A673 (cell line): ENCODE results near the gene TEFM.

Experiments used
- EZH2 ChIP-seq: fragments of 200-600 bp; sonication (generic); IDR thresholded peaks from 2 replicates; pipeline ENCODE4 v1.6.1; 2017; ENCODE audit warnings: borderline replicate concordance, low read depth, mild to moderate bottlenecking, mixed read lengths, antibody characterized with exemption, low read length; ENCODE audit not compliant: poor library complexity, severe bottlenecking
- TF ChIP-seq, protein P1 (sequence below): fragments of 300-800, 200-600 bp; sonication (generic); conservative IDR thresholded peaks from 2 replicates; pipeline ENCODE4 v1.5.1; 2017; ENCODE audit warnings: low read depth, mild to moderate bottlenecking, antibody characterized with exemption, low read length, moderate library complexity, mixed read lengths

DNA sequence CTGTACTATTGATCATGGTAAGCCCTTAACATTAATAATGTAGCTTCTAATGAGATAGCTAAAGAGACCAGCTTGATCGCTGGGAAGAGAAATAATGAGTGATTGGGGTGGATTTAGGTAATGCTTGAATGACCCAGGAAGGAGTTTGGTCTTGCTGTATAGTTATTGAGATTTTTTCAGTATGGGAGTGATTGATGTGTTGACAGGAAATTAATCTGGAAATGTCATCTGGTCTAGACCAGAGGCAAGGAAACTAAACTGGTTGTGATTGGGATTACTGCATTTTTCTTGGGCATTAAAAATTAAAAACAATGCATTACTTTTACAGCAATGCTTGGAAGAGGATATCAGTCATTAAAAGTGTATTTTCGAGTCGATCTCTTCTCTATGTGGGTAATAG lies 11.8 kb downstream of the TEFM start:
- TF ChIP-seq, protein P1, sequence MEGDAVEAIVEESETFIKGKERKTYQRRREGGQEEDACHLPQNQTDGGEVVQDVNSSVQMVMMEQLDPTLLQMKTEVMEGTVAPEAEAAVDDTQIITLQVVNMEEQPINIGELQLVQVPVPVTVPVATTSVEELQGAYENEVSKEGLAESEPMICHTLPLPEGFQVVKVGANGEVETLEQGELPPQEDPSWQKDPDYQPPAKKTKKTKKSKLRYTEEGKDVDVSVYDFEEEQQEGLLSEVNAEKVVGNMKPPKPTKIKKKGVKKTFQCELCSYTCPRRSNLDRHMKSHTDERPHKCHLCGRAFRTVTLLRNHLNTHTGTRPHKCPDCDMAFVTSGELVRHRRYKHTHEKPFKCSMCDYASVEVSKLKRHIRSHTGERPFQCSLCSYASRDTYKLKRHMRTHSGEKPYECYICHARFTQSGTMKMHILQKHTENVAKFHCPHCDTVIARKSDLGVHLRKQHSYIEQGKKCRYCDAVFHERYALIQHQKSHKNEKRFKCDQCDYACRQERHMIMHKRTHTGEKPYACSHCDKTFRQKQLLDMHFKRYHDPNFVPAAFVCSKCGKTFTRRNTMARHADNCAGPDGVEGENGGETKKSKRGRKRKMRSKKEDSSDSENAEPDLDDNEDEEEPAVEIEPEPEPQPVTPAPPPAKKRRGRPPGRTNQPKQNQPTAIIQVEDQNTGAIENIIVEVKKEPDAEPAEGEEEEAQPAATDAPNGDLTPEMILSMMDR: no peak
- no peak for TF ChIP-seq EZH2
